RWPE1 (cell line): ENCODE measurements around the gene EYA2.

Source experiments
- CTCF ChIA-PET: fragments of 350-600 bp; sonication (Branson Sonifier 250); formaldehyde crosslinking; extraction: SDS; loops from one replicate; lab custom pipeline; 2021; lab: Yijun Ruan, JAX
- POLR2A ChIA-PET: fragments of 400-600 bp; formaldehyde crosslinking; extraction: SDS; loops from one replicate; lab custom pipeline; 2020; ENCODE audit warnings: antibody characterized with exemption; ENCODE audit not compliant: low non-redundant PET; lab: Yijun Ruan, JAX
- DNase-seq: peaks from one replicate; pipeline ENCODE4 v3.0.0; 2012; ENCODE audit warnings: low spot score
- H3K27ac ChIP-seq: fragments of 450-650 bp; 2 replicates; pipeline ENCODE4 v1.5.1; 2017
- CTCF ChIP-seq: fragments of 450-650 bp; conservative IDR thresholded peaks from 2 replicates; pipeline ENCODE4 v1.5.1; 2017; ENCODE audit warnings: low read depth, mild to moderate bottlenecking

The EYA2 gene

DNA sequence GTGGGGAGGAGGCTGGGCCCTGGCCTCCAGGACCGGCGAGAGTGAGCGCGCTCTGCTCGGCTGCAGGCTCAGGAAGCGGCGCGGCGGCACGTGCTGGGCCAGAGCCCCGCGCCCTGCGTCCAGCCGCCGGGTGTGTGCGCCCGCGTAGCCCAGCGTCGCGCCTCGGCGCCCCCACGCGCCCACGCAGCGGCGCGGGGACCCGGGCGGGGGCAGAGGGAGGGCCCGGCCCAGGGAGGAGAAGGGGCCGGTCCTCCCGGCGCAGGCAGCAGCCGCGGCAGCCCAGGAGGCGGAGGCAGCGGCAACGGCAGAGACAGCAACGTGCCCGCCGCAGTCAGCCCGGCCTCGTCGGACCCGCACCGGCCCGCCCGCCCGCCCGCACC lies at the start of gene EYA2:
EYA2 (plus strand) TSS at position 265 of the 380 bp plus-strand sequence. CDS start 95,168 bp downstream, outside the sequence.
- ChIA-PET CTCF (interaction anchor here (1.4 kb wide), 1 partner anchor 8 kb away, joined by 3 read pairs; no protein-coding TSS in a partner anchor), POLR2A (no interaction called here)
- no peak for DNase-seq
- no peak within 1 kb of the TSS for H3K27ac ChIP-seq
- no peak for TF ChIP-seq CTCF

GRCh38 chr20:46844965-46845364 lies 49.7 kb upstream of the EYA2 start:
- H3K27ac ChIP-seq, result no peak overlapping the region
- CTCF ChIA-PET, result interaction anchor here (0.6 kb wide), 1 partner anchor 656 kb away, joined by 3 read pairs; no protein-coding TSS in a partner anchor
- POLR2A ChIA-PET, result no interaction called here
- DNase-seq, result no peak
- TF ChIP-seq CTCF, result no peak

- no peak for DNase-seq
- ChIA-PET CTCF (no interaction called here), POLR2A (no interaction called here)
- TF ChIP-seq CTCF, result no peak
- no peak overlapping the region for H3K27ac ChIP-seq
Observed at GRCh38 chr20:46849269-46849668, 45.4 kb upstream of the EYA2 start.

DNA sequence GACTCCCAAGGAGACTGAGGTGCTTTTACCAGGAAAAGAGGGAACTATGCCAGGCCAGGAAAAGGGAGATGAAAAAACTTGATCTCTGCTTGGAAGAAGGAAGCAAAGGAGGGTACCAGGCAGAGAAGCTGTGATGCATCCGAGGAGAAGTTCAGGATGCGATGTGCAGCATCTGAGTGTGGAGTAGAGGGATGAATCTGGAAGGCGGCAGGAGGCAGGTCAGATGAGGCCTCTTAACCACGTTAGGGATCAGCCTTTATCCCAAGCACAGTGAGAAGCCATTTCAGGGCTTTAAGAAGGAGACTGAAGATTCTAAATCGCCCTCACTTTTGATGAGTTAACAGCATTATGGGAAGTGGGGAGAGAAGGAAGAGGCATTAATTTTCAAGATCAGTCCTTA lies 44.9 kb upstream of the EYA2 start:
- DNase-seq, result no peak
- no peak for TF ChIP-seq CTCF
- ChIA-PET CTCF (no interaction called here), POLR2A (no interaction called here)
- no peak overlapping the region for H3K27ac ChIP-seq

GRCh38 chr20:46850416-46850815 lies 44.2 kb upstream of the EYA2 start:
- no peak for TF ChIP-seq CTCF
- H3K27ac ChIP-seq, result no peak overlapping the region
- DNase-seq, result no peak
- CTCF ChIA-PET, result no interaction called here
- POLR2A ChIA-PET, result no interaction called here

DNA sequence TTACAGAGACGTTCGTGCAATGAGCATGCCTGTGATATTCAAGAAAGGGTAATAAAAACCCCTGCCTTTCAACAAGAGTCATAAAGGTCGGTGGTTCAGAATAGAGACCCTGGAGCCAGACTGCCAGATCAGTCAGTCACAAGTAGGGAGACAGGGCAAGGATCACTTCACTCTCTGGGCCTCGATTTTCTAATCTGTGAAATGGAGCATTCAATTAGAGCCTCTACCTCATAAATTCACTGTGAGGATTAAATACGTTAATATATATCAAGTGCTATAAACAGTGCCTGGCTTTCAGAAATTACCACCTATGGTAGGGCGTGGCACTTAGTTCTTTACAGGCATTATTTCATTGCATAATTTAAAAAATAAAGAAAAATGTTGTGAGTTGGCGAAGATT lies 43.7 kb upstream of the EYA2 start:
- H3K27ac ChIP-seq, result no peak overlapping the region
- DNase-seq, result no peak
- POLR2A ChIA-PET, result no interaction called here

More for the DNA sequence above, 43.7 kb upstream of the EYA2 start:
- CTCF ChIA-PET, result no interaction called here
- no peak for TF ChIP-seq CTCF
